Vagina (tissue), 2 donors: Measurements from ENCODE around the gene CTSW. TPM values are rescaled to one million over a fixed set of nuclear protein-coding genes. Genes with fewer than 3 reads are reported as not detected.

Source experiments
- DNase-seq, 2 donors: peaks; one replicate each; pipeline ENCODE4 v3.0.0-alpha.2; 2017; ENCODE audit errors: extremely low spot score in 2 of 2
- H3K27ac ChIP-seq: fragments of 200-600 bp; sonication (generic); one replicate; pipeline ENCODE4 v1.5.1; 2019
- H3K27me3 ChIP-seq: fragments of 200-600 bp; sonication (generic); one replicate; pipeline ENCODE4 v1.5.1; 2019
- H3K36me3 ChIP-seq, 2 donors: fragments of 200-600 bp; sonication (generic); one replicate each; pipeline ENCODE4 v1.5.1; 2017 to 2019
- H3K4me1 ChIP-seq: fragments of 200-600 bp; sonication (generic); one replicate; pipeline ENCODE4 v1.5.1; 2019
- H3K4me3 ChIP-seq, 2 donors: fragments of 200-600 bp; sonication (generic); 1 replicate in 1 of 2; 2 replicates in 1 of 2; pipeline ENCODE4 v1.5.1; 2016 to 2019
- H3K9me3 ChIP-seq: fragments of 200-600 bp; sonication (generic); one replicate; pipeline ENCODE4 v1.5.1; 2019
- CTCF ChIP-seq, 3 experiments: fragments of 450-650 bp in 2 of 3; fragments of 200-600 bp in 1 of 3; sonication (generic) in 1 of 3; IDR thresholded peaks; one replicate each; pipeline ENCODE4 v1.5.1; 2017 to 2019; ENCODE audit warnings: antibody characterized with exemption in 3 of 3, mild to moderate bottlenecking in 2 of 3, moderate library complexity in 2 of 3
- POLR2A ChIP-seq, 2 donors: fragments of 450-650 bp; IDR thresholded peaks; one replicate each; pipeline ENCODE4 v1.6.1; 2017; ENCODE audit warnings: antibody characterized with exemption in 2 of 2, mild to moderate bottlenecking in 2 of 2, moderate library complexity in 2 of 2
- POLR2AphosphoS5 ChIP-seq, 2 donors: sonication (generic); formaldehyde crosslinking; IDR thresholded peaks; one replicate each; pipeline ENCODE4 v1.9.0; 2017; ENCODE audit warnings: antibody characterized with exemption in 2 of 2, mild to moderate bottlenecking in 2 of 2, low read depth in 1 of 2; ENCODE audit not compliant: insufficient read depth in 1 of 2
- intact Hi-C: fragments of 100-400 bp; cut with DNase I; formaldehyde crosslinking; loops from one replicate; pipeline ENCODE4 v1.15.1; 2023
- total RNA-seq: library from RNA; depleted of rRNA; stranded (reverse); fragments of >200 nt; gene quantifications from one replicate; pipeline ENCODE4 v1.2.3, GENCODE V29; 2016

CTSW gene
- total RNA-seq, 1 donor from 2014 or later = 0.74 TPM

GRCh38 chr11:65921876-65922275, 42.2 kb downstream of the CTSW start:
- DNase-seq = no peak
- Histone ChIP-seq H3K9me3 (no peaks in the 10 kb centered on the region), H3K4me1 (peaks cover 33% of the 10 kb centered on the region), H3K27ac (no peak overlapping the region), H3K36me3 (peaks cover 0 to 19% of the 10 kb centered on the region in 2 donors), H3K27me3 (no peaks in the 10 kb centered on the region), H3K4me3 (no peak overlapping the region)
- intact Hi-C loops = loop anchor here (5.0 kb wide), 1 partner anchor 40 kb away; the partner anchor contains the start of gene SART1
- TF ChIP-seq POLR2AphosphoS5 (IDR thresholded peaks at IDR 0.05; ENCODE audit: insufficient read depth in 1 of 2, low read depth in 1 of 2) (no peak), POLR2A (IDR thresholded peaks at IDR 0.05) (no peak), CTCF (IDR thresholded peaks at IDR 0.05) (no peak)

- H3K4me3 ChIP-seq = no peak overlapping the region
- no peak overlapping the region for H3K27ac ChIP-seq
- no peaks in the 10 kb centered on the region for H3K27me3 ChIP-seq
- H3K36me3 ChIP-seq = peaks cover 0 to 19% of the 10 kb centered on the region in 2 donors
- peaks cover 26% of the 10 kb centered on the region for H3K4me1 ChIP-seq
- no peaks in the 10 kb centered on the region for H3K9me3 ChIP-seq
- TF ChIP-seq POLR2A (IDR thresholded peaks at IDR 0.05) (no peak), POLR2AphosphoS5 (IDR thresholded peaks at IDR 0.05; ENCODE audit: insufficient read depth in 1 of 2, low read depth in 1 of 2) (no peak), CTCF (IDR thresholded peaks at IDR 0.05) (no peak)
- intact Hi-C loops = loop anchor here (5.0 kb wide), 1 partner anchor 40 kb away; the partner anchor contains the start of gene SART1
- DNase-seq = no peak
These were observed 42.9 kb downstream of the CTSW start for GRCh38 chr11:65922565-65922964.

- no peaks in the 10 kb centered on the region for H3K27me3 ChIP-seq
- DNase-seq = no peak
- H3K9me3 ChIP-seq = no peaks in the 10 kb centered on the region
- no peak for TF ChIP-seq CTCF (IDR thresholded peaks at IDR 0.05)
- TF ChIP-seq POLR2AphosphoS5 (IDR thresholded peaks at IDR 0.05; ENCODE audit: insufficient read depth in 1 of 2, low read depth in 1 of 2) = no peak
- no peak for TF ChIP-seq POLR2A (IDR thresholded peaks at IDR 0.05)
- intact Hi-C loops = no loop called here
- peaks cover 11% of the 10 kb centered on the region for H3K4me1 ChIP-seq
- peaks cover 0 to 19% of the 10 kb centered on the region in 2 donors for H3K36me3 ChIP-seq
- no peak overlapping the region for H3K27ac ChIP-seq
- no peak overlapping the region for H3K4me3 ChIP-seq
These were observed 45.8 kb downstream of the CTSW start for GRCh38 chr11:65925397-65925796.

- intact Hi-C loops = no loop called here
- peaks cover 0 to 6% of the 10 kb centered on the region in 2 donors for H3K36me3 ChIP-seq
These were observed 48.3 kb downstream of the CTSW start for GRCh38 chr11:65927904-65928397.

More at GRCh38 chr11:65927904-65928397, 48.3 kb downstream of the CTSW start:
- TF ChIP-seq CTCF (IDR thresholded peaks at IDR 0.05) (no peak), POLR2A (IDR thresholded peaks at IDR 0.05) (no peak), POLR2AphosphoS5 (IDR thresholded peaks at IDR 0.05; ENCODE audit: insufficient read depth in 1 of 2, low read depth in 1 of 2) (no peak)
- Histone ChIP-seq H3K4me3 (no peak overlapping the region), H3K27me3 (no peaks in the 10 kb centered on the region), H3K9me3 (no peaks in the 10 kb centered on the region), H3K4me1 (no peaks in the 10 kb centered on the region), H3K27ac (no peak overlapping the region)
- no peak for DNase-seq
